B cell (primary cell): ENCODE measurements around the gene SFXN5. TPM values are rescaled to one million over a fixed set of nuclear protein-coding genes. Genes with fewer than 3 reads are reported as not detected.

Source experiments
- ATAC-seq: fragments of 200-7000 bp; cut with Tn5 transposase; one replicate; pipeline ENCODE4 v1.10.0; 2021; ENCODE audit warnings: low read depth, mild to moderate bottlenecking, moderate number of reproducible peaks, moderate library complexity
- CTCF ChIA-PET: fragments of 350-600 bp; sonication (Branson Sonifier 250); formaldehyde crosslinking; loops from one replicate; lab custom pipeline; 2021; ENCODE audit warnings: antibody characterized with exemption, inconsistent platforms; lab: Charles Lee
- POLR2A ChIA-PET: fragments of 350-600 bp; sonication (Branson Sonifier 250); formaldehyde crosslinking; loops from one replicate; lab custom pipeline; 2021; ENCODE audit warnings: antibody characterized with exemption; lab: Charles Lee
- DNase-seq: peaks from one replicate; pipeline ENCODE4 v3.0.0; 2013
- H2AFZ ChIP-seq: 2 replicates; pipeline ENCODE4 v1.6.1; 2012; ENCODE audit warnings: mild to moderate bottlenecking, low read depth, low read length; ENCODE audit not compliant: insufficient read depth, poor library complexity, severe bottlenecking
- H3K27ac ChIP-seq, 2 donors: 1 replicate in 1 of 2; 2 replicates in 1 of 2; pipeline ENCODE4 v1.5.1; 2012 to 2013; ENCODE audit warnings: low read length in 2 of 2, mild to moderate bottlenecking in 2 of 2, moderate library complexity in 1 of 2
- H3K27me3 ChIP-seq, 4 experiments: fragments of 200-600 bp in 1 of 4; sonication (generic) in 1 of 4; replicated peaks in 1 of 4; 1 replicate in 2 of 4; 2 replicates in 2 of 4; pipeline versions ENCODE4 v1.6.1 to v1.7.0; 2013 to 2016; ENCODE audit warnings: low read length in 3 of 4, mild to moderate bottlenecking in 2 of 4, mixed read lengths in 1 of 4, moderate library complexity in 1 of 4; ENCODE audit not compliant: insufficient read depth in 4 of 4, control insufficient read depth in 3 of 4; ENCODE audit errors: control extremely low read depth in 1 of 4
- H3K36me3 ChIP-seq, 2 experiments: replicated peaks in 1 of 2; 1 replicate in 1 of 2; 2 replicates in 1 of 2; pipeline versions ENCODE4 v1.6.1 to v1.7.1; 2013; ENCODE audit warnings: low read length in 1 of 2; ENCODE audit not compliant: insufficient read depth in 2 of 2, control insufficient read depth in 1 of 2; ENCODE audit errors: control extremely low read depth in 1 of 2, extremely low read depth in 1 of 2
- H3K4me1 ChIP-seq, 2 donors: fragments of 200-600 bp in 1 of 2; sonication (generic) in 1 of 2; 1 replicate in 1 of 2; 2 replicates in 1 of 2; pipeline versions ENCODE4 v1.5.1 to v1.6.1; 2013 to 2017; ENCODE audit warnings: low read length in 2 of 2; ENCODE audit not compliant: control insufficient read depth in 2 of 2, insufficient read depth in 2 of 2
- H3K4me2 ChIP-seq: replicated peaks from 2 replicates; pipeline ENCODE3; 2012; ENCODE audit warnings: mild to moderate bottlenecking, low read depth, low read length; ENCODE audit not compliant: poor library complexity, severe bottlenecking
- H3K4me3 ChIP-seq, 5 experiments: fragments of 200-600 bp in 1 of 5; sonication (generic) in 1 of 5; 1 replicate in 3 of 5; 2 replicates in 2 of 5; pipeline versions ENCODE4 v1.5.1 to v1.7.0; 2011 to 2016; ENCODE audit warnings: low read length in 4 of 5, mild to moderate bottlenecking in 4 of 5, low read depth in 2 of 5, control low read depth in 1 of 5, moderate library complexity in 1 of 5; ENCODE audit not compliant: insufficient read depth in 1 of 5; ENCODE audit errors: control extremely low read depth in 1 of 5, extremely low read depth in 1 of 5
- H3K79me2 ChIP-seq: fragments of 200-600 bp; sonication (generic); one replicate; pipeline ENCODE4 v1.6.0; 2016; ENCODE audit warnings: low read length; ENCODE audit not compliant: control insufficient read depth, insufficient read depth
- H3K9ac ChIP-seq: fragments of 200-600 bp; sonication (generic); 2 replicates; pipeline ENCODE4 v1.6.1; 2017; ENCODE audit warnings: mild to moderate bottlenecking, low read length, moderate library complexity
- H3K9me3 ChIP-seq, 3 donors: one replicate each; pipeline versions ENCODE4 v1.6.1 to v1.7.1; 2013; ENCODE audit warnings: low read length in 2 of 3; ENCODE audit not compliant: control insufficient read depth in 2 of 3, insufficient read depth in 1 of 3; ENCODE audit errors: control extremely low read depth in 1 of 3
- H4K20me1 ChIP-seq: 2 replicates; pipeline ENCODE4 v1.6.0; 2012; ENCODE audit warnings: mild to moderate bottlenecking, low read length; ENCODE audit not compliant: insufficient read depth, control insufficient read depth, poor library complexity, severe bottlenecking
- H3K27ac Mint-ChIP-seq: one replicate; pipeline ENCODE4 v1.8.0; 2021; ENCODE audit warnings: mixed read lengths
- H3K27me3 Mint-ChIP-seq: one replicate; pipeline ENCODE4 v1.8.0; 2021; ENCODE audit warnings: mixed read lengths
- H3K4me1 Mint-ChIP-seq: one replicate; pipeline ENCODE4 v1.8.0; 2021; ENCODE audit warnings: mixed read lengths
- H3K4me3 Mint-ChIP-seq: one replicate; pipeline ENCODE4 v1.8.0; 2021; ENCODE audit warnings: mixed read lengths
- H3K9me3 Mint-ChIP-seq: one replicate; pipeline ENCODE4 v1.8.0; 2022; ENCODE audit warnings: mixed read lengths; ENCODE audit not compliant: insufficient read depth
- EZH2 ChIP-seq: IDR thresholded peaks from 2 replicates; pipeline ENCODE4 v1.6.1; 2012; ENCODE audit warnings: borderline replicate concordance, low read depth, mild to moderate bottlenecking, moderate library complexity, low read length; ENCODE audit not compliant: insufficient read depth, poor library complexity, severe bottlenecking
- WGBS: methylation state at CpG from one replicate; pipeline ENCODE4 v1.1.5; 2013; ENCODE audit warnings: missing lambda C conversion rate; ENCODE audit not compliant: insufficient coverage; 5-methylcytosine and 5-hydroxymethylcytosine counted together
- intact Hi-C: fragments of 100-400 bp; cut with micrococcal nuclease; formaldehyde crosslinking; loops from one replicate; pipeline ENCODE4 v1.10.0; 2022
- polyA plus RNA-seq: library from polyadenylated mRNA; depleted of rRNA; stranded (reverse); fragments of >200 nt; gene quantifications from 2 replicates; pipeline ENCODE4 v1.2.3, GENCODE V29; 2012
- total RNA-seq, 2 donors: library from RNA; stranded (reverse); fragments of 120-200 nt in 1 of 2; gene quantifications; 1 replicate in 1 of 2; 2 replicates in 1 of 2; pipeline versions ENCODE4 v1.2.3 to v1.2.4, GENCODE V29; 2013 to 2022
- TF ChIP-seq, protein P1 (sequence below): fragments of 200-600 bp; IDR thresholded peaks from one replicate; pipeline ENCODE4 v1.8.0; 2022; ENCODE audit warnings: antibody characterized with exemption, mild to moderate bottlenecking

SFXN5 gene
- total and polyA plus RNA-seq, 2 donors (not counting 1 experiment from before 2014, with no cell fraction given): 8.0 to 16.9 TPM

DNA sequence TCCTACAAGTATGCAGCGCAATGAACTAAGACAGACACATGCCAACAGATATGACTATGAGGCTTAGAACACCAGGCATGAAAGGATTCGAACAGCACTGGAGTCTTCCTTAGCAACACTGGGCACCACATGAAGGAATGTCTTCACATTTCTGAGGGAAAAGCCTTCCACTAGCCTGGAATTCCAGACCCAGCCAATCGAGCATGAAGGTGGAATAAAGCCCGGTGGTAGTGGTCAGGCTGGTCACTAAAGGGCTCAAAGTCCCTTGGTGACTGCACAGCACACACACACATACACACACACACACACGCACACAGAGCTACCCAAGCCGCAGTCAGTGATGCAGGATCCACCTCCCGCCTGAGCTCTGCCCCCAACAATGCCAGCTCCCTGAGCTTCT is 19.7 kb upstream of the SFXN5 start:
- H3K4me2 ChIP-seq: no peak overlapping the region
- POLR2A ChIA-PET: no interaction called here
- CTCF ChIA-PET: no interaction called here
- no peaks in the 10 kb centered on the region for H3K27me3 ChIP-seq
- TF ChIP-seq EZH2: no peak
- TF ChIP-seq, protein P1, sequence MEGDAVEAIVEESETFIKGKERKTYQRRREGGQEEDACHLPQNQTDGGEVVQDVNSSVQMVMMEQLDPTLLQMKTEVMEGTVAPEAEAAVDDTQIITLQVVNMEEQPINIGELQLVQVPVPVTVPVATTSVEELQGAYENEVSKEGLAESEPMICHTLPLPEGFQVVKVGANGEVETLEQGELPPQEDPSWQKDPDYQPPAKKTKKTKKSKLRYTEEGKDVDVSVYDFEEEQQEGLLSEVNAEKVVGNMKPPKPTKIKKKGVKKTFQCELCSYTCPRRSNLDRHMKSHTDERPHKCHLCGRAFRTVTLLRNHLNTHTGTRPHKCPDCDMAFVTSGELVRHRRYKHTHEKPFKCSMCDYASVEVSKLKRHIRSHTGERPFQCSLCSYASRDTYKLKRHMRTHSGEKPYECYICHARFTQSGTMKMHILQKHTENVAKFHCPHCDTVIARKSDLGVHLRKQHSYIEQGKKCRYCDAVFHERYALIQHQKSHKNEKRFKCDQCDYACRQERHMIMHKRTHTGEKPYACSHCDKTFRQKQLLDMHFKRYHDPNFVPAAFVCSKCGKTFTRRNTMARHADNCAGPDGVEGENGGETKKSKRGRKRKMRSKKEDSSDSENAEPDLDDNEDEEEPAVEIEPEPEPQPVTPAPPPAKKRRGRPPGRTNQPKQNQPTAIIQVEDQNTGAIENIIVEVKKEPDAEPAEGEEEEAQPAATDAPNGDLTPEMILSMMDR: no peak
- no peaks in the 10 kb centered on the region for H3K4me1 ChIP-seq
- H3K27ac ChIP-seq: no peak overlapping the region
- no peaks in the 10 kb centered on the region for H4K20me1 ChIP-seq
- ATAC-seq (no peak), DNase-seq (no peak)
- H3K36me3 ChIP-seq: no peaks in the 10 kb centered on the region
- no peak overlapping the region for H3K4me3 ChIP-seq
- no peak overlapping the region for H3K9ac ChIP-seq
- no peaks in the 10 kb centered on the region for H3K9me3 Mint-ChIP-seq
- no peaks in the 10 kb centered on the region for H3K79me2 ChIP-seq
- H3K4me1 Mint-ChIP-seq: no peaks in the 10 kb centered on the region
- intact Hi-C loops: no loop called here
- no peak overlapping the region for H3K4me3 Mint-ChIP-seq
- H3K9me3 ChIP-seq: no peaks in the 10 kb centered on the region
- H2AFZ ChIP-seq: no peak overlapping the region
- no peaks in the 10 kb centered on the region for H3K27me3 Mint-ChIP-seq
- 100% methylated on average over 3 of the region's 7 CpGs for WGBS
- H3K27ac Mint-ChIP-seq: no peak overlapping the region

DNA sequence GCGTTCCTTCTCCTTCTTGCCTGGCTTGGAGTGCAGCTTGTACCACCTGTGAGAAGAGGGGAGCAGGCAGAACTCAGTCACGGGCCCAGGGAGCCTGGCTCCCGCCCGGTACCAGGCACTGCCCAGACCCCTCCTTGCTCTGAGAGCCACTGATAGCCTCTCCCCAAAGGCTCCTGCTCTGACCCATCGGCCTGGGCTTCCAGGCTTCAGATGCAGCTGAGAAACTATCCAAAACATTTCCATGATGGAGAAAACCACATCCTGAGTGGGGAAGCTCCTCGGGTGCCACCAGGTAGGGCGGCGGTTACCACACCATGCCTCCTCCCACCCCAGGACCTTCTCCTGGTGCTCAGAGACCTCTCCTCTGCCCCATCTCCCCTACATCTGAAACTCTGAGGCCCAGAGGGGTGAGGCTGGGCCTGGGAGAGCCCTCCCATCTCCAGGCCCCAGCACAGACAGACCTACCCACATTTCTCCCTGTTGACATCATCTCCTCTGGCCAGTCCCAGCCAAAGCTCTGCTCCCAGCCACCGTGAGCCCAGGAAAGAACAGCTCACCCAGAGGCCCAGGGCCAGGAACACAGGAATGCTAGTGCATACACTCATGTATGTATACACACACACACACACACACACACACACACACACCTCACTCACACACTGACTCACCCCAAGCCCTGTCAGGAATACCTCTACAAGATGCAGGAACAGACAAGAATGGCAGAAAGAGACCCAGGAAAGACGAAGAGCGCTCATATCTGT is 17.9 kb upstream of the SFXN5 start:
- DNase-seq (no peak), ATAC-seq (no peak)
- no peaks in the 10 kb centered on the region for H4K20me1 ChIP-seq
- 87% methylated on average over 6 of the region's 11 CpGs for WGBS
- H3K27me3 ChIP-seq: no peaks in the 10 kb centered on the region
- no peak overlapping the region for H3K27ac ChIP-seq
- no peak overlapping the region for H3K4me3 Mint-ChIP-seq
- no peak overlapping the region for H3K4me3 ChIP-seq
- TF ChIP-seq, protein P1: no peak
- TF ChIP-seq EZH2: no peak
- no peak overlapping the region for H3K27ac Mint-ChIP-seq
- ChIA-PET CTCF (interaction anchor here (1.0 to 6.2 kb wide), 2 partner anchors 87 to 96 kb away, joined by 3 to 62 read pairs; no protein-coding TSS in a partner anchor), POLR2A (no interaction called here)
- H3K9me3 Mint-ChIP-seq: no peaks in the 10 kb centered on the region
- H3K4me2 ChIP-seq: no peak overlapping the region
- H3K4me1 Mint-ChIP-seq: no peaks in the 10 kb centered on the region
- no peaks in the 10 kb centered on the region for H3K4me1 ChIP-seq
- peaks cover 5% of the 10 kb centered on the region for H3K27me3 Mint-ChIP-seq
- intact Hi-C loops: no loop called here
- no peak overlapping the region for H2AFZ ChIP-seq
- H3K9ac ChIP-seq: no peak overlapping the region
- no peaks in the 10 kb centered on the region for H3K79me2 ChIP-seq
- H3K9me3 ChIP-seq: no peaks in the 10 kb centered on the region
- H3K36me3 ChIP-seq: no peaks in the 10 kb centered on the region
